GM12878 (cell line): ENCODE results near the gene PARP6. TPM values are rescaled to one million over a fixed set of nuclear protein-coding genes. Genes with fewer than 3 reads are reported as not detected.

Source experiments
- ASH2L ChIP-seq: fragments of 300-600, 200-600 bp; sonication (generic); IDR thresholded peaks from 2 replicates; pipeline ENCODE4 v1.6.1; 2017; ENCODE audit warnings: low read depth, mild to moderate bottlenecking, borderline replicate concordance
- ATF3 ChIP-seq: IDR thresholded peaks from 2 replicates; pipeline ENCODE4 v1.6.1; 2011; ENCODE audit warnings: low read depth, mild to moderate bottlenecking, low read length, moderate library complexity, borderline replicate concordance; ENCODE audit errors: extremely low read depth
- CBX5 ChIP-seq: sonication (generic); IDR thresholded peaks from 2 replicates; pipeline ENCODE4 v1.6.1; 2016; ENCODE audit warnings: low read depth, moderate library complexity, mild to moderate bottlenecking, inconsistent platforms
- CHD2 ChIP-seq: IDR thresholded peaks from 2 replicates; pipeline ENCODE4 v1.6.1; 2011; ENCODE audit warnings: low read depth, low read length, improper control_type of control experiment, borderline replicate concordance
- E4F1 ChIP-seq: fragments of 450-650 bp; IDR thresholded peaks from 2 replicates; pipeline ENCODE4 v1.6.1; 2018; ENCODE audit warnings: borderline replicate concordance, mild to moderate bottlenecking; ENCODE audit not compliant: partially characterized antibody
- JUND ChIP-seq: IDR thresholded peaks from 2 replicates; pipeline ENCODE4 v1.6.1; 2012; ENCODE audit warnings: low read depth, mild to moderate bottlenecking, low read length, improper control_type of control experiment, moderate library complexity
- MTA3 ChIP-seq: IDR thresholded peaks from 2 replicates; pipeline ENCODE4 v1.6.1; 2012; ENCODE audit warnings: low read length, inconsistent platforms, borderline replicate concordance
- PAX5 ChIP-seq: IDR thresholded peaks from 2 replicates; pipeline ENCODE4 v1.6.1; 2011; ENCODE audit warnings: low read depth, low read length, borderline replicate concordance
- PKNOX1 ChIP-seq: fragments of 450-650 bp; IDR thresholded peaks from 2 replicates; pipeline ENCODE4 v1.6.1; 2016; ENCODE audit warnings: mild to moderate bottlenecking
- RAD21 ChIP-seq: IDR thresholded peaks from 2 replicates; pipeline ENCODE4 v1.6.1; 2011; ENCODE audit warnings: mild to moderate bottlenecking, low read depth, low read length, moderate library complexity; ENCODE audit not compliant: insufficient read depth
- RCOR1 ChIP-seq: conservative IDR thresholded peaks from 2 replicates; pipeline ENCODE4 v1.6.1; 2012; ENCODE audit warnings: low read depth, low read length, improper control_type of control experiment
- SKIL ChIP-seq: fragments of 450-650 bp; IDR thresholded peaks from 2 replicates; pipeline ENCODE4 v1.6.1; 2017; ENCODE audit warnings: mild to moderate bottlenecking, low read depth, inconsistent platforms; ENCODE audit not compliant: poor library complexity, severe bottlenecking
- SP1 ChIP-seq: IDR thresholded peaks from one replicate; pipeline ENCODE4 v1.6.1; 2011; ENCODE audit warnings: low read depth, low read length
- SRF ChIP-seq, 2 experiments: IDR thresholded peaks; 2 replicates each; pipeline ENCODE4 v1.6.1; 2011; ENCODE audit warnings: low read depth in 2 of 2, low read length in 2 of 2, mild to moderate bottlenecking in 1 of 2, moderate library complexity in 1 of 2
- TCF12 ChIP-seq: IDR thresholded peaks from 2 replicates; pipeline ENCODE4 v1.6.1; 2011; ENCODE audit warnings: low read depth, mild to moderate bottlenecking, low read length
- TCF7 ChIP-seq: IDR thresholded peaks from 2 replicates; pipeline ENCODE4 v1.6.1; 2014; ENCODE audit warnings: antibody characterized with exemption, borderline replicate concordance
- YBX1 ChIP-seq: fragments of 450-650 bp; IDR thresholded peaks from 2 replicates; pipeline ENCODE4 v1.6.1; 2016; ENCODE audit warnings: antibody characterized with exemption
- ZBTB11 ChIP-seq: fragments of 450-650 bp; formaldehyde crosslinking; IDR thresholded peaks from 2 replicates; pipeline ENCODE4 v1.5.0; 2022; ENCODE audit warnings: mild to moderate bottlenecking, missing genetic modification characterization
- ZZZ3 ChIP-seq: IDR thresholded peaks from 2 replicates; pipeline ENCODE4 v1.6.1; 2011; ENCODE audit warnings: low read depth; ENCODE audit not compliant: control insufficient read depth, insufficient read length
- polyA plus RNA-seq, 11 experiments: library from polyadenylated mRNA; depleted of rRNA in 4 of 11; unstranded in 6 of 11; stranded (reverse) in 5 of 11; fragments of >200 nt; fragmentation: Nextera tagmentation in 4 of 11; fragmentation: Illumina TruSeq in 1 of 11; extraction: Ambion mirVana in 4 of 11; extraction: Trizol in 1 of 11; gene quantifications; 1 replicate in 1 of 11; 2 replicates in 10 of 11; pipeline versions ENCODE4 v1.2.1 to v1.2.3, GENCODE V29; 2011 to 2016; ENCODE audit warnings: inconsistent platforms in 2 of 11, missing spikeins in 2 of 11, low read depth in 1 of 11
- total RNA-seq, 4 experiments: library from RNA; depleted of rRNA in 3 of 4; stranded (reverse); fragments of >200 nt in 3 of 4; fragmentation: Illumina TruSeq in 1 of 4; extraction: Trizol in 1 of 4; gene quantifications; 2 replicates each; pipeline versions ENCODE4 v1.2.1 to v1.2.3, GENCODE V29; 2013 to 2021

The PARP6 gene
- total and polyA plus RNA-seq, 10 of the 15 experiments (the other 5 are each of a cell fraction or from before 2014, with no cell fraction given): 14.3 to 73.5 (median 26.9) TPM

- TF ChIP-seq JUND (no peak), ASH2L (no peak), SRF (IDR thresholded peaks at IDR 0.05; ENCODE audit: low read depth in 2 of 2, low read length in 2 of 2) (no peak), TCF12 (no peak), ZZZ3 (no peak), SKIL (no peak), MTA3 (no peak), ATF3 (no peak), ZBTB11 (CRISPR knock-in tag) (no peak), PKNOX1 (no peak), TCF7 (no peak), YBX1 (peak; percentile 46; the same call in 1 of the 2 replicates), CHD2 (0 out of 2 replicates have a peak, but pooled peaks have one; percentile 42), PAX5 (peak; percentile 86; the same call in 1 of the 2 replicates), RCOR1 (no peak), CBX5 (no peak), RAD21 (no peak), SP1 (peak; percentile 4), E4F1 (no peak)
Observed at GRCh38 chr15:72230197-72231065, 41.9 kb downstream of the PARP6 start (continued).
